ENCODE results near the gene HACD2. TPM values are rescaled to one million over a fixed set of nuclear protein-coding genes. Genes with fewer than 3 reads are reported as not detected.

The HACD2 gene
- total and polyA plus RNA-seq, 2 donors (not counting 3 experiments of a cell fraction or from before 2014, with no cell fraction given), result 17.0 to 20.9 TPM

- FAIRE-seq (no peak), DNase-seq (ENCODE audit: low read depth, low spot score) (no peak)
- no peak overlapping the region for H3K9ac ChIP-seq (replicated peaks; ENCODE audit: extremely low read depth, insufficient read depth, low read length)
- no peaks in the 10 kb centered on the region for H3K9me3 ChIP-seq (replicated peaks; ENCODE audit: control insufficient read depth, insufficient read depth, low read length)
- BruUV-seq (replicated peaks), result no TSS peak
- no peaks in the 10 kb centered on the region for H3K9me1 ChIP-seq (replicated peaks; ENCODE audit: control insufficient read depth, extremely low read depth, insufficient read depth, low read length)
- H4K20me1 ChIP-seq (replicated peaks; ENCODE audit: control insufficient read depth, extremely low read depth, insufficient read depth, low read length), result no peaks in the 10 kb centered on the region
- dilution Hi-C loops (cut with MboI; ENCODE audit: extremely low pct_ligation_motif_present, low sequenced_read_pairs) (no loop called here), intact Hi-C loops (cut with micrococcal nuclease) (no loop called here)
- H3K27me3 ChIP-seq (ENCODE audit: control insufficient read depth in 2 of 2, insufficient read depth in 2 of 2, low read length in 2 of 2), result no peaks in the 10 kb centered on the region
- peaks cover 0 to 8% of the 10 kb centered on the region in 2 experiments for H3K36me3 ChIP-seq (ENCODE audit: control insufficient read depth in 2 of 2, extremely low read depth in 1 of 2, insufficient read depth in 2 of 2, low read length in 2 of 2)
- no peaks in the 10 kb centered on the region for H3K79me2 ChIP-seq (ENCODE audit: control insufficient read depth, insufficient read depth, low read length)
- H3K4me1 ChIP-seq (ENCODE audit: control insufficient read depth, extremely low read depth, insufficient read depth, low read length), result no peaks in the 10 kb centered on the region
- ChIA-PET CTCF (interaction anchor here (1.0 to 1.6 kb wide), 3 partner anchors 10 to 226 kb away, joined by 3 to 5 read pairs (median 3); no protein-coding TSS in a partner anchor), POLR2A (no interaction called here)
- H3K4me3 ChIP-seq (replicated peaks in 1 of 3; ENCODE audit: insufficient read depth in 1 of 3, low read depth in 1 of 3, low read length in 3 of 3), result no peak overlapping the region
- no peak overlapping the region for H3K4me2 ChIP-seq (ENCODE audit: insufficient read depth, low read length)
- H2AFZ ChIP-seq (ENCODE audit: low read depth, low read length), result no peak overlapping the region
- no peak overlapping the region for H3K27ac ChIP-seq (ENCODE audit: insufficient read depth, low read depth, low read length)
- TF ChIP-seq CTCF (IDR thresholded peaks at IDR 0.05; ENCODE audit: extremely low read depth in 1 of 2, insufficient read depth in 1 of 2, low read depth in 1 of 2, low read length in 2 of 2) (no peak), JUN (IDR thresholded peaks at IDR 0.05; ENCODE audit: borderline replicate concordance, insufficient read depth, insufficient read length, low read depth) (no peak), GATA2 (IDR thresholded peaks at IDR 0.05; ENCODE audit: insufficient read depth, insufficient read length, low read depth, low read length) (no peak), FOS (IDR thresholded peaks at IDR 0.05; ENCODE audit: borderline replicate concordance, insufficient read depth, low read length) (no peak), EZH2 (IDR thresholded peaks at IDR 0.05; ENCODE audit: borderline replicate concordance, low read depth, low read length, severe bottlenecking) (no peak), MAX (IDR thresholded peaks at IDR 0.05; ENCODE audit: insufficient read depth, insufficient read length) (no peak), MYC (IDR thresholded peaks at IDR 0.05; ENCODE audit: low read depth, low read length) (no peak), POLR2AphosphoS5 (IDR thresholded peaks at IDR 0.05; ENCODE audit: insufficient read depth, low read depth, low read length) (no peak)
These were observed 32.1 kb downstream of the HACD2 start for GRCh38 chr3:123552768-123553167.

Data from endothelial cell of umbilical vein (primary cell).